HG03045 (cell line): ENCODE measurements around the gene TRIM65.
A peak's percentile ranks its signal among the peaks of the same experiment; 100 is the strongest.
"Not testable (repeated sequence)": the region's sequence is repeated elsewhere in the genome, so short reads cannot be mapped to it uniquely, and the experiment has no call there.

Experiments used
- ATAC-seq: cut with Tn5 transposase; IDR thresholded peaks from one replicate; pipeline ENCODE4 v1.9.1; 2021; ENCODE audit warnings: mild to moderate bottlenecking, moderate library complexity; ENCODE audit not compliant: unreplicated experiment

Gene TRIM65

GRCh38 chr17:75854881-75855309 lies 41.9 kb downstream of the TRIM65 start:
- ATAC-seq = no peak

GRCh38 chr17:75854101-75854748 lies 42.5 kb downstream of the TRIM65 start:
- no peak for ATAC-seq

GRCh38 chr17:75853433-75853832 lies 43.3 kb downstream of the TRIM65 start:
- ATAC-seq = no peak

- ATAC-seq = not testable (repeated sequence)
Observed at GRCh38 chr17:75851693-75851991, 45.1 kb downstream of the TRIM65 start.

GRCh38 chr17:75850928-75851692 lies 45.6 kb downstream of the TRIM65 start:
- no peak for ATAC-seq

GRCh38 chr17:75849724-75850123 lies 47.0 kb downstream of the TRIM65 start:
- ATAC-seq = no peak

GRCh38 chr17:75849279-75849646 lies 47.5 kb downstream of the TRIM65 start:
- no peak for ATAC-seq

- ATAC-seq = no peak
Observed at GRCh38 chr17:75848523-75849278, 48.0 kb downstream of the TRIM65 start.

- ATAC-seq = no peak
Observed at GRCh38 chr17:75847614-75848522, 48.9 kb downstream of the TRIM65 start.

GRCh38 chr17:75846692-75847613 lies 49.8 kb downstream of the TRIM65 start:
- ATAC-seq = no peak

- ATAC-seq = no peak
Observed at GRCh38 chr17:75845933-75846691, 50.6 kb downstream of the TRIM65 start.

- peak; percentile 61 for ATAC-seq
Observed at GRCh38 chr17:75845058-75845711, 51.6 kb downstream of the TRIM65 start.

GRCh38 chr17:75844530-75845057 lies 52.2 kb downstream of the TRIM65 start:
- peak; percentile 10 for ATAC-seq

GRCh38 chr17:75843577-75844529 lies 52.9 kb downstream of the TRIM65 start, which contains the start of gene UNC13D:
TSS of gene UNC13D (minus strand) at chr17:75844404. CDS start at chr17:75844337, 67 bp downstream.
- peak; percentile 20 for ATAC-seq

- ATAC-seq = no peak
Observed at GRCh38 chr17:75842963-75843576, 53.7 kb downstream of the TRIM65 start.

GRCh38 chr17:75842411-75842810 lies 54.3 kb downstream of the TRIM65 start:
- ATAC-seq = no peak

- ATAC-seq = no peak
Observed at GRCh38 chr17:75840799-75841164, 56.0 kb downstream of the TRIM65 start.
